Choroid plexus epithelial cell (primary cell): ENCODE measurements around the gene TMIGD1.

Experiments
- DNase-seq: peaks from one replicate; pipeline ENCODE4 v3.0.0-alpha.2; 2010; ENCODE audit warnings: low read depth
- H3K4me3 ChIP-seq: 2 replicates; pipeline ENCODE4 v1.5.1; 2011; ENCODE audit warnings: low read depth, mild to moderate bottlenecking, control low read depth, low read length, moderate library complexity
- CTCF ChIP-seq: conservative IDR thresholded peaks from 2 replicates; pipeline ENCODE4 v1.5.1; 2011; ENCODE audit warnings: low read depth, mild to moderate bottlenecking, control low read depth, inconsistent platforms, low read length, moderate library complexity

Gene TMIGD1

GRCh38 chr17:30291543-30292285 is 42.1 kb downstream of the TMIGD1 start, which contains the start of gene BLMH:
BLMH (minus strand) TSS chr17:30291944; CDS start chr17:30291819, 125 bp downstream.
- DNase-seq = peak; percentile 81
- no peak for TF ChIP-seq CTCF
- peak within 1 kb of the TSS; percentile 86 for H3K4me3 ChIP-seq

GRCh38 chr17:30290696-30291542 is 42.9 kb downstream of the TMIGD1 start:
- TF ChIP-seq CTCF = no peak
- H3K4me3 ChIP-seq = peak overlapping the region; percentile 86
- peak; percentile 23 for DNase-seq

GRCh38 chr17:30290077-30290476 is 43.8 kb downstream of the TMIGD1 start:
- H3K4me3 ChIP-seq = no peak overlapping the region
- TF ChIP-seq CTCF = no peak
- DNase-seq = no peak

GRCh38 chr17:30279156-30279555 is 54.7 kb downstream of the TMIGD1 start:
- H3K4me3 ChIP-seq = no peak overlapping the region
- DNase-seq = no peak
- no peak for TF ChIP-seq CTCF

- TF ChIP-seq CTCF = peak; percentile 79
- no peak overlapping the region for H3K4me3 ChIP-seq
- peak; percentile 91 for DNase-seq
Measured at GRCh38 chr17:30278032-30278431, 55.8 kb downstream of the TMIGD1 start.

- no peak overlapping the region for H3K4me3 ChIP-seq
- no peak for TF ChIP-seq CTCF
- no peak for DNase-seq
Measured at GRCh38 chr17:30275911-30276310, 57.9 kb downstream of the TMIGD1 start.
